Spleen (tissue), 13 donors: ENCODE results near the gene MMUT. TPM values are rescaled to one million over a fixed set of nuclear protein-coding genes. Genes with fewer than 3 reads are reported as not detected.

Experiments used
- DNase-seq: peaks from one replicate; pipeline ENCODE4 v3.0.0-alpha.2; 2020
- H3K27ac ChIP-seq, 8 donors: fragments of 200-600 bp; sonication (generic) in 7 of 8; 1 replicate in 4 of 8; 2 replicates in 4 of 8; pipeline versions ENCODE4 v1.5.0 to v1.8.0; 2016 to 2021; ENCODE audit warnings: inconsistent platforms in 4 of 8, mild to moderate bottlenecking in 4 of 8, moderate library complexity in 1 of 8
- H3K27me3 ChIP-seq, 7 donors: fragments of 200-600 bp; sonication (generic) in 6 of 7; replicated peaks in 1 of 7; 1 replicate in 4 of 7; 2 replicates in 3 of 7; pipeline versions ENCODE4 v1.5.0 to v1.8.0; 2016 to 2021; ENCODE audit warnings: inconsistent platforms in 3 of 7, mild to moderate bottlenecking in 1 of 7
- H3K36me3 ChIP-seq, 6 donors: fragments of 200-600 bp; sonication (generic) in 5 of 6; 1 replicate in 4 of 6; 2 replicates in 2 of 6; pipeline versions ENCODE4 v1.5.0 to v1.8.0; 2016 to 2021; ENCODE audit warnings: inconsistent platforms in 2 of 6
- H3K4me1 ChIP-seq, 6 donors: fragments of 200-600 bp; sonication (generic) in 5 of 6; 1 replicate in 3 of 6; 2 replicates in 3 of 6; pipeline versions ENCODE4 v1.5.0 to v1.8.0; 2016 to 2021; ENCODE audit warnings: inconsistent platforms in 3 of 6
- H3K4me3 ChIP-seq, 8 donors: fragments of 200-600 bp; sonication (generic) in 7 of 8; 1 replicate in 4 of 8; 2 replicates in 4 of 8; pipeline versions ENCODE4 v1.5.0 to v1.8.0; 2016 to 2021; ENCODE audit warnings: inconsistent platforms in 4 of 8, mild to moderate bottlenecking in 4 of 8, moderate library complexity in 2 of 8
- H3K9me3 ChIP-seq, 8 donors: fragments of 200-600 bp; sonication (generic) in 7 of 8; 1 replicate in 4 of 8; 2 replicates in 4 of 8; pipeline versions ENCODE4 v1.5.0 to v1.8.0; 2016 to 2021; ENCODE audit warnings: inconsistent platforms in 4 of 8
- CTCF ChIP-seq, 11 experiments: fragments of 200-600 bp in 7 of 11; fragments of 450-650 bp in 4 of 11; sonication (generic) in 4 of 11; IDR thresholded peaks in 8 of 11; conservative IDR thresholded peaks in 3 of 11; 1 replicate in 7 of 11; 2 replicates in 4 of 11; pipeline versions ENCODE4 v1.4.0 to v1.8.0; 2016 to 2021; ENCODE audit warnings: antibody characterized with exemption in 11 of 11, inconsistent platforms in 4 of 11, mild to moderate bottlenecking in 1 of 11
- POLR2A ChIP-seq, 3 donors: fragments of 450-650 bp; IDR thresholded peaks; one replicate each; pipeline ENCODE4 v1.5.1; 2017; ENCODE audit warnings: antibody characterized with exemption in 3 of 3, mild to moderate bottlenecking in 1 of 3
- POLR2AphosphoS5 ChIP-seq, 3 donors: sonication (generic); formaldehyde crosslinking; IDR thresholded peaks; one replicate each; pipeline ENCODE4 v1.5.1; 2017; ENCODE audit warnings: antibody characterized with exemption in 3 of 3
- WGBS, 5 donors: extraction: QIAGEN DNeasy Blood & Tissue Kit in 3 of 5; methylation state at CpG; one replicate each; pipeline versions ENCODE4 v1.1.5 to v1.1.7; 2013 to 2018; 5-methylcytosine and 5-hydroxymethylcytosine counted together
- intact Hi-C: fragments of 100-400 bp; cut with DNase I; formaldehyde crosslinking; loops from one replicate; pipeline ENCODE4 v1.15.0; 2023; ENCODE audit warnings: low total_unique reads
- long read RNA-seq, 2 donors: transcript quantifications; one replicate each; lab custom pipeline, GENCODE V29; 2026
- polyA plus RNA-seq, 3 donors: library from polyadenylated mRNA; stranded (reverse); fragments of 200-250 nt; gene quantifications; one replicate each; pipeline ENCODE4 v1.2.1, GENCODE V29; 2013
- total RNA-seq, 7 donors: library from RNA; depleted of rRNA in 3 of 7; stranded (reverse); fragments of >200 nt in 3 of 7; fragmentation: NEBNext Ultra II Directional in 4 of 7; extraction: Animal tissue kit (Norgen Biotek cat#: 25700) in 4 of 7; gene quantifications; one replicate each; pipeline versions ENCODE4 v1.1.0 to v1.2.1, GENCODE V29; 2016 to 2021
- donor health status: healthy with polysubstance abuse.
- donor health status: DM: no; HTN: no; CAD: no; lungs with moderate emphysema.
- donor health status: DM: no; HTN: no; CAD: no.
- donor health status: Bipolar disorder and iron deficiency.
- donor health status: healthy.
- donor health status: DM: no; HTN: no; CAD: no.
- donor health status: DM: yes; HTN: yes; CAD: no.

Gene MMUT
- total RNA-seq (10 to 100 TPM in 5 of 7 donors, 1 to 10 TPM in 2; 9.5 to 16.6 (median 13.4) TPM), polyA plus RNA-seq (1 to 10 TPM; 6.2 to 7.4 (median 6.5) TPM)
- long read RNA-seq, donor 1, partial matches to known transcripts, result 16 of 19 reads
- long read RNA-seq, donor 1, other reads (novel, unspliced or antisense), result 0 of 19 reads
- long read RNA-seq, donor 2, transcript MUT-201 (13 exons, 3,749 nt), result major isoform, 6 of 6 reads
- long read RNA-seq, donor 2, partial matches to known transcripts, result 0 of 6 reads
- long read RNA-seq, donor 2, other reads (novel, unspliced or antisense), result 0 of 6 reads

- Histone ChIP-seq H3K4me1 (peaks cover 17 to 79% (median 49%) of the 10 kb centered on the region in 6 donors), H3K9me3 (no peaks in the 10 kb centered on the region), H3K27ac (peak within 1 kb of the TSS; percentile 55 to 89 (median 82)), H3K4me3 (peak within 1 kb of the TSS; percentile 53 to 92 (median 74)), H3K36me3 (peaks cover 0 to 12% (median 6%) of the 10 kb centered on the region in 6 donors), H3K27me3 (no peaks in the 10 kb centered on the region)
- intact Hi-C loops, result no loop called here
- DNase-seq, result peak; percentile 96
- TF ChIP-seq CTCF (IDR thresholded peaks at IDR 0.05 in 8 of 11, conservative IDR thresholded peaks at IDR 0.05 in 3 of 11) (peak in 1 of 11 experiments; percentile 9), POLR2A (IDR thresholded peaks at IDR 0.05) (no peak), POLR2AphosphoS5 (IDR thresholded peaks at IDR 0.05) (peak; percentile 93 to 96 (median 95))
- WGBS, 5 donors, result 0 to 1% (median 0%) methylated on average over 33 to 37 of the region's 37 CpGs
These were observed at the start of gene MMUT, which contains the start of gene CENPQ for GRCh38 chr6:49462927-49463611. MMUT (minus strand) TSS chr6:49463253; CDS start chr6:49459466, 3,787 bp downstream. CENPQ (plus strand) TSS chr6:49463370; CDS start chr6:49470177, 6,807 bp downstream.

- WGBS, 5 donors, result 77 to 87% (median 78%) methylated on average over 3 of the region's 3 CpGs
- Histone ChIP-seq H3K27ac (no peak overlapping the region), H3K4me3 (no peak overlapping the region), H3K36me3 (no peaks in the 10 kb centered on the region), H3K27me3 (peaks cover 0 to 15% (median 0%) of the 10 kb centered on the region in 7 donors), H3K4me1 (no peaks in the 10 kb centered on the region), H3K9me3 (peaks cover 0 to 9% (median 0%) of the 10 kb centered on the region in 8 donors)
- no peak for DNase-seq
- no peak for TF ChIP-seq POLR2AphosphoS5 (IDR thresholded peaks at IDR 0.05)
- TF ChIP-seq POLR2A (IDR thresholded peaks at IDR 0.05), result no peak
- no peak for TF ChIP-seq CTCF (IDR thresholded peaks at IDR 0.05 in 8 of 11, conservative IDR thresholded peaks at IDR 0.05 in 3 of 11)
- intact Hi-C loops, result no loop called here
These were observed 46.3 kb upstream of the MMUT start for GRCh38 chr6:49509342-49509741.

GRCh38 chr6:49506569-49507111 is 43.6 kb upstream of the MMUT start:
- 80 to 87% (median 85%) methylated on average over 5 of the region's 5 CpGs for WGBS, 5 donors
- DNase-seq, result no peak
- H3K27me3 ChIP-seq, result peaks cover 0 to 8% (median 0%) of the 10 kb centered on the region in 7 donors
- peaks cover 0 to 9% (median 0%) of the 10 kb centered on the region in 8 donors for H3K9me3 ChIP-seq
- no peak overlapping the region for H3K4me3 ChIP-seq
- TF ChIP-seq CTCF (IDR thresholded peaks at IDR 0.05 in 8 of 11, conservative IDR thresholded peaks at IDR 0.05 in 3 of 11) (no peak), POLR2AphosphoS5 (IDR thresholded peaks at IDR 0.05) (no peak), POLR2A (IDR thresholded peaks at IDR 0.05) (no peak)
- no peak overlapping the region for H3K27ac ChIP-seq
- no peaks in the 10 kb centered on the region for H3K4me1 ChIP-seq
- H3K36me3 ChIP-seq, result no peaks in the 10 kb centered on the region
- intact Hi-C loops, result no loop called here

GRCh38 chr6:49504666-49505065 is 41.6 kb upstream of the MMUT start:
- peaks cover 0 to 9% (median 0%) of the 10 kb centered on the region in 8 donors for H3K9me3 ChIP-seq
- TF ChIP-seq POLR2AphosphoS5 (IDR thresholded peaks at IDR 0.05), result no peak
- no peak for TF ChIP-seq POLR2A (IDR thresholded peaks at IDR 0.05)
- TF ChIP-seq CTCF (IDR thresholded peaks at IDR 0.05 in 8 of 11, conservative IDR thresholded peaks at IDR 0.05 in 3 of 11), result no peak
- H3K36me3 ChIP-seq, result no peaks in the 10 kb centered on the region
- peaks cover 0 to 4% (median 0%) of the 10 kb centered on the region in 7 donors for H3K27me3 ChIP-seq
- no peaks in the 10 kb centered on the region for H3K4me1 ChIP-seq
- no peak overlapping the region for H3K4me3 ChIP-seq
- DNase-seq, result no peak
- H3K27ac ChIP-seq, result no peak overlapping the region
- intact Hi-C loops, result no loop called here
- 73 to 97% (median 88%) methylated on average over 5 of the region's 5 CpGs for WGBS, 5 donors
